DND-41 (cell line): ENCODE measurements around the gene PRKCD.

ENCODE experiments used
- ATAC-seq: fragments of 200-7000 bp; cut with Tn5 transposase; 3 replicates; pipeline ENCODE4 v1.9.1; 2021; ENCODE audit warnings: low read depth; ENCODE audit not compliant: insufficient read depth
- DNase-seq: peaks from one replicate; pipeline ENCODE4 v3.0.0-alpha.2; 2020
- H2AFZ ChIP-seq: 2 replicates; pipeline ENCODE4 v1.6.0; 2012; ENCODE audit warnings: low read depth, low read length
- H3K27ac ChIP-seq: 2 replicates; pipeline ENCODE4 v1.5.1; 2012; ENCODE audit warnings: low read length, inconsistent platforms
- H3K27me3 ChIP-seq: fragments of 200-600 bp; sonication (generic); 2 replicates; pipeline ENCODE4 v1.6.0; 2012; ENCODE audit warnings: low read length, mild to moderate bottlenecking, inconsistent platforms; ENCODE audit not compliant: insufficient read depth, poor library complexity
- H3K36me3 ChIP-seq: 2 replicates; pipeline ENCODE4 v1.5.1; 2012; ENCODE audit warnings: low read length, inconsistent platforms; ENCODE audit not compliant: insufficient read depth
- H3K4me1 ChIP-seq: 2 replicates; pipeline ENCODE4 v1.5.1; 2012; ENCODE audit warnings: mild to moderate bottlenecking, low read length; ENCODE audit not compliant: insufficient read depth
- H3K4me2 ChIP-seq: 2 replicates; pipeline ENCODE4 v1.6.0; 2012; ENCODE audit warnings: mild to moderate bottlenecking, moderate library complexity, low read length, inconsistent platforms; ENCODE audit not compliant: insufficient read depth
- H3K4me3 ChIP-seq, 2 experiments: fragments of 200-600 bp in 1 of 2; shearing (Covaris generic) in 1 of 2; 2 replicates each; pipeline ENCODE4 v1.5.1; 2012 to 2016; ENCODE audit warnings: inconsistent platforms in 2 of 2, low read length in 2 of 2, mild to moderate bottlenecking in 2 of 2, low read depth in 1 of 2, moderate library complexity in 1 of 2
- H3K79me2 ChIP-seq: 2 replicates; pipeline ENCODE4 v1.6.0; 2012; ENCODE audit warnings: low read length, inconsistent platforms; ENCODE audit not compliant: insufficient read depth
- H3K9ac ChIP-seq: 2 replicates; pipeline ENCODE4 v1.6.0; 2012; ENCODE audit warnings: low read depth, mild to moderate bottlenecking, inconsistent platforms, low read length, moderate library complexity
- H3K9me3 ChIP-seq: 2 replicates; pipeline ENCODE4 v1.5.1; 2012; ENCODE audit warnings: low read length, moderate library complexity, mild to moderate bottlenecking, inconsistent platforms; ENCODE audit not compliant: insufficient read depth, severe bottlenecking
- H4K20me1 ChIP-seq: 2 replicates; pipeline ENCODE4 v1.6.0; 2012; ENCODE audit warnings: low read length; ENCODE audit not compliant: insufficient read depth
- EZH2 ChIP-seq: IDR thresholded peaks from 3 replicates; pipeline ENCODE4 v1.6.1; 2012; ENCODE audit warnings: borderline replicate concordance, low read depth, mild to moderate bottlenecking, moderate library complexity, low read length, inconsistent platforms; ENCODE audit not compliant: severe bottlenecking
- TF ChIP-seq, protein P1 (sequence below): IDR thresholded peaks from 2 replicates; pipeline ENCODE4 v1.5.1; 2012; ENCODE audit warnings: borderline replicate concordance, low read length, moderate library complexity, mild to moderate bottlenecking; ENCODE audit not compliant: poor library complexity, severe bottlenecking; ENCODE audit errors: extremely low read depth

The PRKCD gene

DNA sequence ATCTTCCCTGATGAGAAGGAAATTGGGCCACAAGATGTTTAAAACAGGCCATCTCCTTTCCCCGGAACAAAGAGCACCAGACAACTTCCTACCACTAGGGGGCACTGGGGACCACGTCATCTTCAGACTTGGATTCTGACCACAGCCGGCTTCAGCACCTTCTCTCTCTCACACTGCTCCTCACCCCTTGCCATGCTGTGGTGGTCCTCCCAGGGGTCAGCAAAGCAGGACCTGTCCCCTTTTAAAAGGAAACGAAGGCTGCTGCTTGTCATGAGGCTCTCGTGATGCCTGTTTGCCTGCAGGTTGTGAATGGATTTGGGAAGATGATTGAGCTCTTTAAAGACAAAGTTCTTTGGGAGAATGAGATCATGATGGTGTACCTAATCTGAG is 47.0 kb upstream of the PRKCD start:
- Histone ChIP-seq H2AFZ (peak overlapping the region; percentile 51), H4K20me1 (peaks cover 3% of the 10 kb centered on the region; the same call in 1 of the 2 replicates), H3K27ac (no peak overlapping the region), H3K4me2 (no peak overlapping the region), H3K79me2 (no peaks in the 10 kb centered on the region), H3K4me3 (no peak overlapping the region), H3K36me3 (peaks cover 67% of the 10 kb centered on the region), H3K4me1 (peaks cover 14% of the 10 kb centered on the region), H3K27me3 (no peaks in the 10 kb centered on the region), H3K9me3 (no peaks in the 10 kb centered on the region), H3K9ac (no peak overlapping the region)
- ATAC-seq (peak; percentile 84), DNase-seq (peak; percentile 83)
- no peak for TF ChIP-seq EZH2
- TF ChIP-seq, protein P1, sequence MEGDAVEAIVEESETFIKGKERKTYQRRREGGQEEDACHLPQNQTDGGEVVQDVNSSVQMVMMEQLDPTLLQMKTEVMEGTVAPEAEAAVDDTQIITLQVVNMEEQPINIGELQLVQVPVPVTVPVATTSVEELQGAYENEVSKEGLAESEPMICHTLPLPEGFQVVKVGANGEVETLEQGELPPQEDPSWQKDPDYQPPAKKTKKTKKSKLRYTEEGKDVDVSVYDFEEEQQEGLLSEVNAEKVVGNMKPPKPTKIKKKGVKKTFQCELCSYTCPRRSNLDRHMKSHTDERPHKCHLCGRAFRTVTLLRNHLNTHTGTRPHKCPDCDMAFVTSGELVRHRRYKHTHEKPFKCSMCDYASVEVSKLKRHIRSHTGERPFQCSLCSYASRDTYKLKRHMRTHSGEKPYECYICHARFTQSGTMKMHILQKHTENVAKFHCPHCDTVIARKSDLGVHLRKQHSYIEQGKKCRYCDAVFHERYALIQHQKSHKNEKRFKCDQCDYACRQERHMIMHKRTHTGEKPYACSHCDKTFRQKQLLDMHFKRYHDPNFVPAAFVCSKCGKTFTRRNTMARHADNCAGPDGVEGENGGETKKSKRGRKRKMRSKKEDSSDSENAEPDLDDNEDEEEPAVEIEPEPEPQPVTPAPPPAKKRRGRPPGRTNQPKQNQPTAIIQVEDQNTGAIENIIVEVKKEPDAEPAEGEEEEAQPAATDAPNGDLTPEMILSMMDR, result peak; percentile 98

DNA sequence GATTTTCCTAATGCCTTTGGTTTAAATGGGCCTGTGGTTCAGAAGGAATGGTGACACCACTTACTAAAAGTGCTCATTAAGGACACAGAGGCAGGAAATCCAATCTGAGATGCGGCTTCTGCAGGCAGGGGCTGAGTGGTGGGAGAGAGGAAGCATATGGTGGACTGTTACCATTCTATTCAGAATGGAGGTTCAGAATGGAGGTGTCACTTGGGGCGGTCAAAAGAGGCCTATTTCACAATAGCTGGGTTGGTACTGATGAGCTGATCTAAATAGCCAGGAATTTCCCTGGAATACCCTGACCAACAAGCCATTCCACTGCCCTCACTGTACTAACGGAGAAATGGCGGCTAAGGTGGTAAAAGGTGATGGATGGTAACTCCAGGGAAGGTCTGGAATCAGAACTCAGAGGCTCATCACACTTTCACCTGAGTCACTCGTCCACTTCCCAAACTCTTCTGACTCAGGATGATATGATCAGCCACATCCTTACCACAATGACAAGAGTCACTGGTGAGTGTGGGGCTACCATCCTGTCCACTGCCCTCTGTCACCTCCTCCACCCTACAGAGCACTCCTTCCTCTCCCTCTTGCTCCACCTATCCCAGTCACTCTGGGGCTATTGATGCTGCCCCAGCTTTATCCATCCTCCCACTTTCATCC is 46.5 kb upstream of the PRKCD start:
- Histone ChIP-seq H2AFZ (peak overlapping the region; percentile 51; the same call in 1 of the 2 replicates), H3K9me3 (no peaks in the 10 kb centered on the region), H3K4me1 (peaks cover 11% of the 10 kb centered on the region), H3K36me3 (peaks cover 67% of the 10 kb centered on the region), H3K79me2 (no peaks in the 10 kb centered on the region), H3K27me3 (no peaks in the 10 kb centered on the region), H3K27ac (no peak overlapping the region), H3K4me2 (no peak overlapping the region), H4K20me1 (peaks cover 3% of the 10 kb centered on the region; the same call in 1 of the 2 replicates), H3K9ac (no peak overlapping the region), H3K4me3 (no peak overlapping the region)
- TF ChIP-seq, protein P1, result no peak
- no peak for TF ChIP-seq EZH2
- ATAC-seq (peak; percentile 6; the same call in 1 of the 3 replicates), DNase-seq (no peak)

DNA sequence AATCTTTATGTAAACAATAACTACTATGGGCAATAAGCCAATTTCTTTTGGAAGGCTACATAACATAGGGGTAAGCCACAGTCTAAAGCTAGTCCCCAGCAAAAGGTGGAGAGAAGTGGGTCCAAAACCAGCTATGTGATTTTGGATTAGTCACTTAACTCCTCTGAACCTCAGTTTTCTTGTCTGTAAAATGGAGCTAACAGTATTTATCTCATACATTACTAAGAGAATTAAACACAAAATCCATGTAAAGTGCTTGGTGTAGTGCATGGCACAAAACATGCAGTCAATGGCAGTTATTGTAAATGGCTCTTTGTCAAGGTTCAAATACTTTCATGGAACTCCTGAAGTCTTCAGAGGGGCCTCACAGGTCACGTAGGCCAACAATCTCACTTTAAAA is 44.1 kb upstream of the PRKCD start:
- DNase-seq (no peak), ATAC-seq (no peak)
- no peak overlapping the region for H3K4me3 ChIP-seq
- H3K27ac ChIP-seq, result no peak overlapping the region
- no peaks in the 10 kb centered on the region for H3K9me3 ChIP-seq
- H3K4me2 ChIP-seq, result no peak overlapping the region
- H3K27me3 ChIP-seq, result no peaks in the 10 kb centered on the region
- H3K9ac ChIP-seq, result no peak overlapping the region
- no peak for TF ChIP-seq EZH2
- TF ChIP-seq, protein P1, result no peak
- H4K20me1 ChIP-seq, result peaks cover 3% of the 10 kb centered on the region; the same call in 1 of the 2 replicates
- H3K36me3 ChIP-seq, result peaks cover 77% of the 10 kb centered on the region
- H3K4me1 ChIP-seq, result 0 out of 2 replicates have a peak, but pooled peaks cover 3% of the 10 kb centered on the region
- H3K79me2 ChIP-seq, result no peaks in the 10 kb centered on the region
- no peak overlapping the region for H2AFZ ChIP-seq
